Measurements from ENCODE around the gene SCN1A.

GRCh38 chr2:166147883-166148282 is 20.1 kb upstream of the SCN1A start:
- TF ChIP-seq EZH2 (IDR thresholded peaks at IDR 0.05; ENCODE audit: insufficient read depth, poor library complexity, severe bottlenecking), result no peak
- TF ChIP-seq EZH2phosphoT487 (IDR thresholded peaks at IDR 0.05; ENCODE audit: insufficient read depth, low read depth), result no peak
